Activated effector memory CD4-positive, alpha-beta T cell treated with Interleukin-2 at 50 U/mL for 16 hours (primary cell): ENCODE measurements around the gene ACTL7A.

Experiments
- DNase-seq: peaks from one replicate; pipeline ENCODE4 v3.0.0-alpha.2; 2020

The ACTL7A gene

DNA sequence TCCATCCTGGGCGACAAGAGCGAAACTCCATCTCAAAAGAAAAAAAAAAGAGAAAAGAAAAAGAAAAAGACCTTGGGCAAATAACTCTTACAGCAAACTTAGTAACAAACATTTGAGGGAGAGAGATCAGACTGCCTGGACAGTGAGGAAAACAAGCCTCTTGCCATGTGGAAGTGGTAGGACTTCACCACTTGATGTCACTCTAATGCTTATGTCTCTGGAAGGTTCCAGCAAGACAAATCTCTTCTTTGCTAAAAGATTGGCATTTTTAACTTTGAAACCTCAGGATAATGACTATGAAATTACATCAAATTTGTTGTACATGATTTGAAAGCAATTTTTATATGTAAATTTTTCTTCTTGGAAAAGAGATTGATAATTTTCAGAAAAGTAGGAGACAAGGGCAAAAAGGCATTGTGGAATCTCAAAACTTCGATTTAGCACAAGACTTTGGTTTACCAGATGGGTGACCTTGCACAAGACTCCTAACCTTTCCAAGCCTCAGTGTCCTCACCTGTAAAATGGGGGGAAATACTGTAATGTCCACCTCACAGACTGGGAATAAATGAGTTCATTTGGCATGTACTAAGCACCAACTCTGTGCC, 11.7 kb upstream of the ACTL7A start:
- no peak for DNase-seq

DNA sequence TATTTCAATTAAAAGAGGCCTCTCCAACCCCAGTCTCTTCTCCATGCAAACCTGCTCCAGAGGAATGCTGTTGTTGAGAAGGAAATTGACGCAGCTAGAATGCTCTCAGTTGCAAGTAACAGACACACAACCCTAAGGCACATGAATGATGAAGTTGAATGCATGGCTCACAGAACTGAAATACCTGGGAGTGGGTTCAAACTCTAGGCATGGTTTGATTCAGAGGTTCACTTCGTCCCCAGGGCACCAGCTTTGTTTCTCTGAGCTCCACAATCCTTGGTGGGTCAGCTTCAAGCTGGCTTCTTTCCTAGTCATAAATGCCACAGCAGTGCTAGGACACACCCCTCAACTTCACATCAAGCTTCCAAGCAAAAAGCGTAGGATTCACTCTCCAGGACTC, 10.9 kb upstream of the ACTL7A start:
- DNase-seq, result no peak

DNA sequence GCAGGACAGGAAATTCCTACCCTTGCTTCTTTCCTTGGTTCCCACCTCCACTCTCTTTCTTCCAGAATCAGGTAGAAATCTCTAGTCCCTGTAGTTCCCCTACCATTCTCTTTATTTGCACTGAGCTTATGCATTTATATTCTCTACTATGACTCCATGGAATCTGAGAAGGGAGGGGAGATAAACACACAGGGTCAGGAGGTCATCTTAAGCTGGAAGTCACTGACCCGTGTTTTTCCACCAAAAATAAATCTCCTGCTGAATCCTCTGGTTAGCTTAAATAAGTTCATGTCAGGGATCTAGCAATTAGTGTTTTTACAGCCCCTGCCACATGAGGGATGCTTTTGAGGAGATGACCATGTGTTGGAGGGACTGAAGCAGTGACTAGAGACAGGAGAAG, 10.0 kb upstream of the ACTL7A start:
- no peak for DNase-seq

DNA sequence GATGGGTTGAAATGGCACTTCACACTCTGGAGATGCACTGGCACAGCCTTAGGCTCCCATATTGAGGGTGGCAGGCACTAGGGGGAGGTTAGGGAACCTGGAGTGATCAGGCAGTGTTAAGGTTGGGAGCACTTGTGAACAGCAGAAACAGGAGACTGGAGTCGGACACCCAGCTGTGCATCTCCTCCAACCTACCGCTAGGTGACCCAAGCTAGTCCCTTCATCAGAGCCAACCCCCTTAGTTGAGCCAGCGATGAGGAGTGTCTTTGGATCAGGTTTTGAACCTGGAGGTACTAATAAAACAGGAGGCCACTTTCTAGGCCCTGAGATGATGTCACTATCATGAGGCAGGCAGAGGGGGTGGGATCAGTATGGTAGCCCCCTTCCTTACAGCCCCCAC, 8.0 kb upstream of the ACTL7A start:
- DNase-seq, result no peak

DNA sequence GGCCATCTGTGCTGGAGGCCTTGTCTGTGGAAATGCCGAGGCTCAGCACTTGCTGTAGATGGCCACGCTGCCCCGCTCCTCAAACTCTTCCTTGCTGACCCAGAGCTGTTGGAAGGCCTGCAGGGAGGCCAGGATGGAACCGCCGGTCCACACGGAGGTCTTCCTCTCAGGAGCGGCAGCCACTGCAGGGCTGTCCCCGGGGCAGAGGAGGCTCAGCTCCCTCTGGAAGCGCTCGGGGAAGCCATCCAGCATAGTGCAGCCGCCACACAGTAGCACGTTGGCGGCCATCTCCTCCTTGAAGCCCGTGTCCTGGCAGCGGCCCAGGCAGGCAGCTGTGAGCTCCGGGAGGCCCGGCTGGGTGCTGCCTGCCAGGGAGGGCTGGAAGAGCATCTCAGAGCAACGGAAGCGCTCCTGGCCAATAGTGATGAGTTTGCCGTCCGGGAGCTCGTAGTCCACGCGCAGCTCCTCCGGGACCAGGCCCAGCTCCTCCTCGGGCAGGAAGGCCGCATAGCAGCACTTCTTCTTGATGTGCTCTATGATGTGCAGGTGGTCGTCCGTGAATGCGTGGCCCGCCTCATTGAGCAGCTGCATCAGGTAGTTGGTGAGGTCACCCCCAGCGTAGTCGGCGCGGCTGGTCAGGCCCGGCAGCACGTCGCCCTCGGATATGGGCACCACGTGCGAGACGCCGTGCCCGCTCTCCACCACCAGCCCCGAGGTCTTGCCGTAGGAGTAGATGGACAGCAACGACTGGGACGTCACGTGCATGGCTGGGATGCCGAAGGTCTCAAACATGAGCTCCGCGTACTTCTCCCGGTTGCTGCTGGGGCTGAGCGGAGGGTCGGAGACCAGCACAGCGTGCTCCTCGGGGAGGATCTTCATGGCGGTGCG, 7.2 kb upstream of the ACTL7A start:
- no peak for DNase-seq

DNA sequence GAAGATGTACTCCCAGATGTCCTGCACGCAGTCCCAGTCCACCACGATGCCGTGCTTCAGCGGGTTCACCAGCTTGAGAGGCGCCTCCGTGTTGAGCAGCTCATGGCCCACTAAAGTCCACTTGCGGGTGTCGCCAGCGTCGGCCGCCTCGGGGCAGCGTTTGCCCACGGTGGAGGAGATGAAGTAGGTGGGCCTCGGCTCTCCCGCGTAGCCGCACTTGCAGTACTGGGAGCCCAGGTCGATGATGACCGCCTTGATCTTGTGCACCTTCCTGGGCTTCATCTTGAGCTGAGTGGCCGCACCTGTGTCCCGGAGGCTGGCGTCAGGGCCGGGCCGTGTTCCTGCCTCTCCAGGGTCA, 6.6 kb upstream of the ACTL7A start:
- no peak for DNase-seq

DNA sequence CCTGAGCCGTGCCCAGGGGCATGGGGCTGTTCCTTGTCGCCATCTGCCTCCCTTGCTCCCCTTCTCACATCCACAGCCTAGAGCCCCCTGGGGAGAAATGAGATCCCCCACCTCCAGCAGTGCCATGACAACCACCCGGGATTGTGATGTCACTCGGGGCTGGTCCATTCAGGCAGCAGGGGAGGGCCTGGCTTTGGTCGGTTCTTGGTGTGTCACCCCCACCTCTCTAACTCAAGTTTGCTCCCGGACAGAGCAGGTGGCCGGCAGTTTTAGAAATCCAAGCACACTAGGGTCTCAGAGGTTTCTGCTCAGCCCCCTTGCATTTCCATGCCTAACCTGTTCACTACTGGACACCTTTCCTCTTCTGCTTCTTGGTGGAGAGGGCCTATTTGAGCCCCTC, 6.2 kb upstream of the ACTL7A start, which contains the start of gene ACTL7B:
Gene ACTL7B (minus strand): TSS at position 99 of the 400 bp plus-strand sequence. CDS start 56 bp downstream, at position 43.
- no peak for DNase-seq

DNA sequence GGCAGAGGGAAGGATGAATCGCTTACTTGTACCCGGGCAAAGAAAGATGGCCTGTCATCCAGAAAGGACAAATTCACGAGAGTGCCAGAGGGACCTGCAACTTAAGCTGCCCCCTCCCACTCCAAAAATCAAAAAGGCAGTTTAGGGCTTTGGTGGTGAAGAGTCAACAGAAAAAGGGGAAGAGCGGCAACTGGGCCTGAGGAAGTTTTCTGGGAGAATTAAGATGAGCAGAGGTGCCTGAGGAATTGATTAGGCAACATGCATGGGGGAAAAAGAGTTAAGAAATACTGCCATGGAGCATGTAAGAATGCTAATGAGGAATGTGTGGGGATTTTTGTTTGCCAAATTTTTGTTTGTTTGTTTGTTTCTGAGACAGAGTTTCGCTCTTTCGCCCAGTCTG, 4.5 kb upstream of the ACTL7A start:
- no peak for DNase-seq

DNA sequence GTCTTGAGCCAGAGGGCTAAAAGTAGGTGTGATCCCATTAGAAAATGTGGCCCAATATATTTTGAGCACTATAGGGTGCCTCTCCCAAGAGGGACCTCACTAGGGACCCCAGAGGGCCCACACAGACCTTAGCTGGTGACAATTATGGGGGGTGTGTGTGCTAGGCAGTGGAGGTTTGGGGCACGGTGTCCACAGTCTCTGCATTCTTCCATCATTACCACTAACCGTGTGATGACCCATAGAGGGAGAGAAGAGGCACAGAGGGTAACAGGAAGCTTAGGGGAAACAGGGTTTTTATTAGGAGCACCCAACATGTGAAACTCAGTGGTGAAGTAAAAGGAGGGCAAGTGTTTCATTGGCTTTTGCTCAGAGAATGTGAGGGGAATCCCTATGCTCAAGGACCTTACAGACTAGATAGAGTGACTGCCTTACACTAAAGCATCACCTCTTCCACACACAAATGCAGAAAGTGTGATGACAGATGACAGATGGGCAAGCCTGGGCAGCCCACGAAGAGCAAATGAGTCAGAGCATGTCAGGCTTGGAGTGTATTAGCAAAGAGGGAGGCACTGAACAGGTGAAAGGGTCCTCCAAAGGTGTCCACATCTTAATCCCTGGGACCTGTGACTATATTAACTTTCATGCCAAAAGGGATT, 2.5 kb upstream of the ACTL7A start:
- no peak for DNase-seq

DNA sequence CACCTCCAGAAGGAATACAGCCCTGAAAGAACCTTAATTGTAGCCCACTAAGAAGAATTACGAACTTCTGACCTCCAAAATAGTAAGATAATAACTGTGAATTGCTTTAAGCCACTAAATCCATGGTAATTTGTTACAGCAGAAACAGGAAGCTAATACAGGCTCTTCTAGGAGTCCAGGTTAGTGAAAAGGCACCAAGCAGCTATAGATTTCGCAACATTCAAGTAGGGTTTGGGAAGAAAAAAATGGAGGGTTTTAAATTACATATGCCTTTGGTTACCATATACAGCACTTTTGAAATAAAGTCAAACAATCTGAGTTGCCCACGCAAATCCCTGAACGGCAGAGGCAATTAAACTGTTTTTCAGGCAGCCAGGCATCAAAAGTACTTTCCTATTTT, 1.7 kb upstream of the ACTL7A start:
- DNase-seq, result no peak

DNA sequence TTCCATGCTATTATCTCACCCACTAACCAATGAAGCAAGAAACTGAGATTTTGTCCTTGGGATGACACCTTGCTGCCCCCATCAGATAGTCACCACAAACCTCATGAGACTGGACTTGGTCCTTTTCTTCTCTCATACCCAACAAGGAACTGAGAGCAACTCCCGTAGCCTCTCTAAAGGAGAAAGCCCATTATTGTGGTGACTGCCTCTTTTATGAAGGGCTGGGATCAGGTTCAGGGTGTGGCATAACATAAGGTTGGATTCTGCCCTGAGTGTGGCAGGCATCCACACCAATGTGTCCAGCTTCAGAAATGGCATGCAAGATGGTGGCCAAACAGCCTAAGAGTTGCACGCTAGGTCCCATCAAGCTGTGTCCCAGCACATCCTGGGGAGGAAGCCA, 1.3 kb upstream of the ACTL7A start:
- DNase-seq, result no peak

DNA sequence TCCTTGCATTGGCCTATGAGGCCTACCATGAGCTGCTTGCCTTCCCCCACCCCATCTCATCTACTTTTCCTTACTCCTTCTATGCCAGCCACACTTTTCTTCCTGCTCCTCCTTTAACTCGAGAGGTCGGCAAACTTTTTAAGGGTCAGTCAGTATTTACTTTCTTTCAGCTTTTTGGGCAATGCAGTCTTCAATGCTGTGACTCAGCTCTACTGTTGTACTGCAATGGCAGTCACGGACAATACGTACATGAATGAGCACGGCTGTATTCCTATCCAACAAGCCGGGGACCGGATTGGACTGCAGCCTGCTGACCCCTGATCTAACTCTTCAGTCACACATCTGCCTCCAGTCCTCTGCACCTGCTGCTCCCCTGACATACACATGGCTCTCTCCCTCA, 602 bp upstream of the ACTL7A start:
- no peak for DNase-seq

DNA sequence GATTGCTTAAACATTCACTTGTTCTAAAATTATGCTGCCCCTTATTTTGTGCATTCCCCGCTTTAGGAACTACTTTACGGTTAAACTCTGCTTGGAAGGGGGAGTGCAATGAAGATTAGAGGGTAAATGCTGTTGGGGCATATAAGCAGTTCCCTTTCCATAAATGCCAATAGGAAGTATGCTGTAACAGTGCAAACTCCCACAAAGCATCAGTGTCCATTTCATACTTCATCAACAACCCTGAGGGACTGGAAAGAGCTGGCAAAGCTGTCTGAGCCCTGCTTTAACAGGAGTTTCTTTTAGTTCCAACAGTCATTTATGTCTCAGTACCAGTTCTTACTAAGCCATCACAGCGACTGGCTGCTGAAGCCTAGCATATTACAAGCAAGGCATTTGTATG, 1.8 kb downstream of the ACTL7A start:
- no peak for DNase-seq

DNA sequence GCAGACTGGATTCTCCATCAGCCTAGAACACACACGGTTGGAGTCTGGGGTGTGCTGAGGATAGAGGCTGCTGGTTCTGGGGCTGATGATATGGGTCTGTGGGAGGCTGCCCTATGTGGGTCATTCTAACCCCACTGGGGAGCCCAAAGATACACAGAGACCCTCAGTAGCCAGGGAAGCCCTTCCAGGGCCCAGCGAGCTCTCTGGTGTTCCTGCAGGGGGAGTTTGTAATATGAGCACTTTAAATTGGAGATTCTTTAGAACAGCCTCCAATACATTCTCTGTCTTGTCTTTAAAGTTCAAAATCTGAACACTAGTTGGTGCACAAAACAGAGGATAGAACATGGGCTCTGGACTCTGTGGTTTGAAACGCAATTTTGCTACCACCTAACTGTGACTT, 2.4 kb downstream of the ACTL7A start:
- no peak for DNase-seq

DNA sequence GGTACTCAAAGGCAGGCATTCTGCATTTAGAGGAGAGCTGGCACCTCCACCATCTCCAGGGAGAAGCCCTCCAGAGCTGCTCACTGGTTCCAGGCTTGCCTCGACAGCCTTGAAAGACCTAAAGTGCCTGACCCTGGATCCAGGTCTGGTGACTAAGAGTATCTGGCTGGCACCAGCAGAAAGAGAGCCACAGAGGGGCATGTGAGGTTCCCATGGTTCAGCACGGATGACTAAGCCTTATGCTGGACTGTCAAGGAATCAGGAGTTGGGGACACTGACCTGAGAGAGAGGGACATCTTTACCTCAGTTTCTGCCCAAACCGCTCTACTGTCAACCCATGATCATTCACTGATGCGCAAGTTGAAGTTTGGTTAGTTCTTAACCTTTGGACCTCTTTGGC, 3.0 kb downstream of the ACTL7A start:
- no peak for DNase-seq

DNA sequence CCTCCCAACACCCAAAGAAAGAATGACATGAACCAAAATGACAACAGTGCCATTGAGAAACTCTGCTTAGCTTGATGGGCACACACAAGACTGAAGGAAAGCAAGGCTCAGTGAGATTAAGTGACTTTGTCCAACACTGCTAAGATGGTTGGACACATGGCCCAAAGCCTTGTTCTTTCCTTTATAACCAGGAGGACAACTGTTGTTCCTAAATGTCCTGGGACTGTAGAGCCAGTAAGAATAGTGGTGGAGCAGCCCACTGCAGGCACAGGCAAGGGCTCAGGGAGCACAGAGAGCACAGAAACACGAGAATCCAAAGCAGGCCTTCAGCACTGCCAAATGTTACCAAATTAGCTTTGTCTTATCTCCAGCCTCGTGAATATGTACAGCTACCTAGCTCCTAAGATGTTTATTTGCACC, 3.9 kb downstream of the ACTL7A start:
- DNase-seq, result no peak

DNA sequence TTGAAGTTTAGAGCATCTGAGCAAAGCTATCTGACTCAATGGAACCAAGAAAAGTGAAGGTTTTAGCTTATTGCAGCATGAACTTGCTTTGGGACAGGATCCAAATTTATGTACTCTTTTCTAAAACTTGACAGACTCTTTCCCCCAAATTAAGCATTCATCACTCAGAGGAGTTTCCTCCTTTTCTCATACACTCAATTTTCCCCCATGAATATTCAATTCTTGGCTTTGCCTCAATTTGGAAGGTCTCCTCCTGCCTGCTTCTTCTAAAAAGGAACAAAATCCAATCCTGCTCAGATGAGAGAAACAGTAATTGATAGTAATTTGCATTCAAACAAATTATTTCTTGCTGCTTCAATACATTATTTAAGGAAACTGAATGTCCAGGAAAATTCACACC, 5.0 kb downstream of the ACTL7A start:
- DNase-seq, result no peak

DNA sequence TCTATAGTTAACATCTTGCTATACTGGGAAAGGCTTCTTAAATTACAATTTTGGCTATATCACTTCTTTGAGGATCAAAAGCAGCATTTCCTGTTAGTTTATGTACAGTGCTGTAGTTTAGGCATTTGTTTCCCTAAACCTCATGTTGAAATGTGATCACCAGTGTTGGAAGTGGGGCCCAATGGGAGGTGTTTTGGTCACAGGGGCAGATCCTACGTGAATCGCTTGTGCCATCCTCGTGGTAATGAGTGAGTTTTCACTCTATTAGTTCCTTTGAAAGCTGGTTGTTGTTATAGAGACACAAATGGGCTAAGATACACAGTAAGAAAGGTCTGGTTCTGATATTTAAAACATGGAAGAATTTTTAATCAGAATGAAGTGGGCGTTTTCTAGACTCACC, 5.8 kb downstream of the ACTL7A start:
- DNase-seq, result no peak

DNA sequence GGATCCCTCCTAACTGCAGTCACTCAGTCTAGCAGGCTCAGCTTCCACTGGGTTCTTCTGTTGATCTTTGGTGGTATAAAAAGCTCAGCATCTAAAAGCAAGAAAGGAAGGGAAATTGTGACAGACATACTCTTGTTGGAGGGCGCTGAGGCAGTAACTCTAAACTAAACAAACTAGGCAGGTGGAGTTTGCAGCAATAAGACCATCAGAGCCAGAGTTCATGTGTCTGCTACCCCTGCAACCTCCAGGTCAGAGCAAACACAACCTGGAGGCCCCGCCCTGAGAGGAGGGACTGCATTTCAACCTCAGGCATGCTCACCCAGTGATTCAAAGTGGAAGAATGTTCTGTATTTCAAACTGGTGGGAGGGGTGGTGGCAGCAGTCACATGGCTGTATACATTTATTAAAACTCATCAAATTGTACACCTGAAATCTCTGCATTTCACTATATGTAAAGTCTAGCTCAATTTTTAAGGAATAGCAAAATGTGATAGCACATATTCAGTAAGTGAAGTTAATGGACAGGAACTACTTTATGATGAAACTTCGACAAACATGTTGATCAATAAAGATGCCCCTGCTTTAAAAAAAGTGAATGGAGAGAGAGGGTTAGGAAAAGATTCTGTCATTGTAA, 7.1 kb downstream of the ACTL7A start:
- DNase-seq, result no peak

DNA sequence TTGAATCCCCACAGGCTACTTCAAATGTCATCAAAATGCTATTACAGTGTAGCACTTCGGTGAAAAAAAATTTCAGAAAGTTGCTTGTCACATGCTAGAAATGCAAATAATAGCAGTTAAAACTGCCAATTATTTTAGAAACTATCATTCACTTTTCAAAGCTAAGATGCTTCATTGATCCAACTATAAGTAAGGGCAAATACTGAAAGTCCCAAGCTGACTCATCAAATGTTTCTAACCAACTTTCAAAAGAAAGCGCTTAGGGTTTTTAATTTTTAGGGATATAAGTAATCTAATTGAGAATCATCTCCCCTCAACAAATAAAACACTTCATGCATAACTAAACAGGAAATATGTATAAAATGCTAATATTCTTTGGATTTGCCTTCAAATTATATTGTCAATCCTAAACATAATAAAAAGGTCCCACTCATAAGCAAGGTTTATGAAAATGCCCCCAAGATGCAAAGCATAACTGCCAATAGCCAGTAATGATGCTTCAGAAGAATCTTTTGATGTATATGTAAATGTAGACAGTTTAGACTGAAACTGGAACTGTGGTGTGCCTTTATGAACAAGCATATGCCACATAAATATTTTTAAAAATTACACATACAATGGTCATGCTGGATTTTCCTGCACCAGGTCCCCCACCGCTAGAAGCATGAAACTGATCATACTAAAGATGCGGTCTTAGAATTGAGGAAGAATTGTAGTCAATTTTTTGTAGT, 12.2 kb downstream of the ACTL7A start:
- no peak for DNase-seq

DNA sequence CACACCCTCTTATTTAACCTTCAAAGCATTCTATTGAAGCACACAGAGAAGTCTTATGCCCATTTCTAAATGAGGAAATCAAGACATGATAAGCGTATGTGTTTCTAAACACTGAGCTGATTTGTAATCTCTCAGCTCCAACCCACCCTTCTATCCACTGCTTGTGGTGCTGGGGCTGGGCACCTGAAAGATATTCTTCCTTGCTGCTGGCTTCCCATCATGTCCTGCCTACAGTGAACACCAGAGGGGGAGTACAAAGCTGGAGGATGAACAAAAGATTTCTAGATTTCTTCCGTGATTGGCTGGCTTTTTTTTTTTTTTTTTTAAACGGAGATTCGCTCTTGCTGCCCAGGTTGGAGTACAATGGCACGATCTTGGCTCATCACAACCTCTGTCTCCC, 14.4 kb downstream of the ACTL7A start:
- no peak for DNase-seq

DNA sequence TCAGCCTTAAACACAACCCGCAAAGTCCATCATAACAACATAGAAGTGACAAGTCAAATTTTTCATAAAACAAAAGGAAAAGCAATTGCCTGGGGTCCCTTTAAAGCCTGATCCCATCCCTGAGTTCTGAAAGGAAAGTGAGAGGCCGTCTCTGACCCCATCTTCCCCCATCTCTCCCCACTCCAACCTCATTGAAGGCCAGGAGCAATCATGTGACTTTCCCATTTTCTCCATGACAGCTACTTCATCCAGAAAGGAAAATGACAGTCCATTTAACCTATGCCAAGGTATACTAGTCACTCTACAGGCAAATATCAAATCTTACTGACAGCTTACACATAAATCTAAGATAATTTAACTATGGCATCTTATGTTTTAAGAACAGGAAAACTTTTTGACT, 15.5 kb downstream of the ACTL7A start:
- no peak for DNase-seq

DNA sequence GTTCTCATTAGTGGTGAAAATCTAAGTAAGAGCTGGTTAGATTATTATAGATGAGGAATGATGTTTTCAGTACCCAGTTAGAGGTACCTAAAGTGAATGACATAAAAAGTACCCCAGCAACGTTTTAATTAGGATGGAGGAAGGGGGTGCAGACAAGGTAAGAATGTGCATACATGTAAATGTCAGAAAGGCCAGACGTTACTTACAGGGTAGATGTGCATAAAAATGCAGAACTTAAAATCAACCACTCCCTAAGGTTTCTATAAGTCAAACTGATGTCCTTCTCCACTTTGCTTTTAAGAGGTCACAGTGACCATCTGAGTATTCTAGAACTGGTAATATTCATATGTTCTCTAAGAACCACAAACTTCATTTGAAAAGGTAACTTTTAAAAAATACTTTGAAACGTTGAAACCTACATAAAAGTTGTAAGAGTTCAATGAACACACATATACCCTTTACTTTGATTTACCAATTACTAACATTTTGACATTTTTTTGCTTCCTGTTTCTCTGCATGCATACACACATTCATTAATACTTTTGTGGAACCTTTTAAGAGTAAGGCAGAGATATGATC, 18.8 kb downstream of the ACTL7A start:
- no peak for DNase-seq
